Activated T-helper 1 cell treated with anti-CD3 and anti-CD28 coated beads, Interleukin-2, amount 50 U/mL, for 16 hours (primary cell): ENCODE results near the gene ANKH.
"Not testable (repeated sequence)": the region's sequence is repeated elsewhere in the genome, so short reads cannot be mapped to it uniquely, and the experiment has no call there.

ENCODE experiments used
- DNase-seq, 2 donors: peaks; one replicate each; pipeline ENCODE4 v3.0.0-alpha.2; 2020; ENCODE audit warnings: low read depth in 1 of 2, low spot score in 1 of 2

ANKH gene

DNA sequence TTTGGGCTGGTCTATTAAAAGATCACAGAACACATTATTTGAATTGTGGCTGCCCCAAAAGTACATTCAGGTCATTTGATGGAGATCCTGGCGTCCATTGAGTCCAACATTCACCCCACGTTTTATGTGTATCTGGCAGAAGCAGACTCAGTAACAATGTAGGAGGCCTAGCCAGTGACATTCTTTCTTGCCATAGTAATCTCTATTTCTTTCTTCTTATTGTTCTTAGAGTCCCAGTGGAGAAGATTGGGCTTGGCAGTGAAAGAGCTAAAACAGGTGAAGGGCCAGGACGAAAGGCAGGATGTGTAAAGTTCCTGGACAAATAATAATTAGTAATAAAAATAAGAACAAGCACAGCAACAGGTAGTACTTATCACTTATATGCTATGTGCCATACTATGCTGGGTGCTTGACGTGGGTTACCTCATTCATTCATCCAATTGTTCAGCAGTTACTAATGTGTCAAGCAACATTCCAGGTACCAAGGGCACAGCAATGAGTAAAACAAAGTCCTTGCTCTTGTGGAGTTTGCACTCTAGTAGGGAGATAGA lies 12.6 kb upstream of the ANKH start:
- DNase-seq = no peak

GRCh38 chr5:14882658-14883580 lies 11.3 kb upstream of the ANKH start:
- no peak for DNase-seq

GRCh38 chr5:14881826-14882225 lies 10.2 kb upstream of the ANKH start:
- DNase-seq = no peak

- no peak for DNase-seq
These were observed 9.1 kb upstream of the ANKH start for GRCh38 chr5:14880688-14881087.

- DNase-seq = no peak
These were observed 8.5 kb upstream of the ANKH start for GRCh38 chr5:14879937-14880589.

DNA sequence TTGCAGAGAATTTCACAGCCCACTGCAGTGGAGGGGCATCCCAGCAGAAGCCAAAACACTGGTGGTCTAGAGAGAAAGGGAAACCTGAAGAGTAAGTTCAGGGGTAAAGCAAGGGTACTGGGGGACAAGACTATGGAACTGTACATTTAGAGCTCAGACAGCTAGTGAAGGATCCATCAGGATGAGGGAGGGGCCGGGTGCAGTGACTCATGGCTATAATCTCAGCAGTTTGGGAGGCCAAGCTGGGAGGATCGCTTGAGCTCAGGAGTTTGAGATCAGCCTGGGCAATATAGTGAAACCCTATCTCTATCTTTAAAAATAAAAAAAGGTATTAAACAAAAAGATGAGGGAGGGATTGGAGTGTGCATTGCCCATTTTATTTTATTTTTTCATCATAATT lies 7.8 kb upstream of the ANKH start:
- DNase-seq = no peak

DNA sequence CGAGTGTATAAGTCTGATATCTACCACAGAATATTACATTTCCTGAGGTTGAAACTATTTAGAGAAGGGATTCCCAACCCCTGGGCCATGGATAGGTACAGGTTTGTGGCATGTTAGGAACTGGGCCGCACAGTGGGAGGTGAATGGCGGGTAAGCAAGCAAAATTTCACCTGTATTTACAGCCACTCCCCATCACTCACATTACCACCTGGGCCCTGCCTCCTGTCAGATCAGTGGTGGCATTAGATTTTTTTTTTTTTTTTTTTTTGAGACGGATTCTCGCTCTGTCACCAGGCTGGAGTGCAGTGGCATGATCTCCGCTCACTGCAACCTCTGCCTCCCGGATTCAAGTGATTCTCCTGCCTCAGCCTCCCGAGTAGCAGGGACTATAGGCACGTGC lies 6.6 kb upstream of the ANKH start:
- not testable (repeated sequence) for DNase-seq

DNA sequence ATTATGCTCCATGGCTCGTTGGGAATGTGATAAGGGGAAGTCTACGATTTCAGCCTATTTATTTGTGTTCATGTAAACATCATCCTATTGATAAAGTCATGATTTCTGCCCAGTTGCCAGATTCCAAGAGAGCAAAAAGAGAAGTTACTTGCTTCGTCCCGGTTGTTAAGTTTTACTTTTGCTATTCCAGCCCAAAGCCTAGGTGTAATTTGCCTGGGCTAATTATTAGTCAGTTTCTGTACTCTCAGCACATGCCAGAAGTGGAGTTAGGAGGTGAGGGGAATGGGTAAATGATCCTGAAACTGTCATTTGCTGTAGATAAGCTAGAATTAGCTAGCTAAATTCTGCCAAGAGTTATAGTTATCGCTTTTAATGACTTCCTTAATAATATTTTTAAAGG lies 4.5 kb upstream of the ANKH start:
- DNase-seq = no peak

DNA sequence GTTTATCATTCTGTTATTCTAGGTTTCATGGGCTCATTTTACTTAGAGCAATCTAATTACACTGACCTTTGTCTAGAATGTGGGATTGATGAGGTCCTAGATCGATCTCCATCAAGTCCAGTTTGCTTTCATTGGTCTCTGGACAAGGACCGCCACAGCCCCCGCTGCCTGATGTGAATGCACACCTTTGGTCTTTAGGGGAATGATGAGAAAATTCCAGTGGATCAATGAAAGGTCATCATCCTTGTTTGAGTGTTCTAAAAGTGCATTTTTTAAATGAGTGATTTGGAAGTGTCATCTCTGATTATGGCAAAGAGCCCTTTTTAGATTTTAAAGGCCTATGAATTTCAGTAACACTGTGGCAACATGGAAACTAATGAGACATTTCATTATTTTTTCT lies 2.2 kb upstream of the ANKH start:
- DNase-seq = no peak

GRCh38 chr5:14873093-14873492 lies 1.5 kb upstream of the ANKH start:
- no peak for DNase-seq

DNA sequence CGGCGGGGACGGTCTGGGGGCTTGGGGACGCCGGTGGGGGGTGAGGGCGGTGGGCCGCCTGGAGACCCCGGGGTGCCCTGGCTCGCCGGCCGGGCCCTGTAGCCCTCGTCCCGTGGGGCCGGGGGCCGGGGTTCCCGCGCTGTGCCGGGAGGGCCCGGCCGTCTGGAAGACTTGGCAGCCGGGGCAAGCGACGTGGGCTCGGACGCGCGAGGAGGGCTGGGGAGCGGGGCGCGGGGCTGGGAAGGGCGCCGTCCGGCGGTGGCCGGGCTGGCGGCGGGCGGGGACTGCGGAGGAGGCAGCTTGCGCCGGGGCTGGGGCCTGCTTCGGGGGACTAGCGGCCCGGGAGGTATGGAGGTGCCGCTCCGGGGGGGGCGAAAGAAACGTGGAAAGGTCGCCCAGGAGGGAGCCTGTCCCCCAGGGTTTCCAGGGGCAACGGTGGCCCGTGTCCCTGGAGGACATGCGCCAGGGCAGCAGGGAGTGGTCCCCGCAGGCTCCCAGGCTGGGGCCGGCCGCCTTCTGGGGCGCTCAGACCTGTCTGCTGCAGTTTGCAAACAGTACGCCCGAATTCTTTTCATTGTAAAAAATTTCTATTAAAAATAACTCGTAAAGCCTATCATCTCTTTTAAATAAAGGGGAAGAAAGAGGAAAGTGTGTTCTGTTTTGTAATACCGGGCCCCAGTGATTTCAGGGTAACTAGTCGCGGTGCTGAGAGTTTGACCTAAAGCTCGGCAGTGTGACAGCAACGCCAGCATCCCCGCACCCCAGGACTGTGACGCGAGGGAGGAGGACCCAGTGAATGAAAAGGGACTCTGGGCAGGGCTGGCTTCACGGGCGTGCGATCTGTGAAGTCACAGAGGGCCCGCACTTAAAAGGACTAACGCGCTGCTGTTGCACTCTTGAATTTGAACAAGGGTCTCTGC lies 752 bp upstream of the ANKH start:
- peak; percentile 24 to 39 for DNase-seq

DNA sequence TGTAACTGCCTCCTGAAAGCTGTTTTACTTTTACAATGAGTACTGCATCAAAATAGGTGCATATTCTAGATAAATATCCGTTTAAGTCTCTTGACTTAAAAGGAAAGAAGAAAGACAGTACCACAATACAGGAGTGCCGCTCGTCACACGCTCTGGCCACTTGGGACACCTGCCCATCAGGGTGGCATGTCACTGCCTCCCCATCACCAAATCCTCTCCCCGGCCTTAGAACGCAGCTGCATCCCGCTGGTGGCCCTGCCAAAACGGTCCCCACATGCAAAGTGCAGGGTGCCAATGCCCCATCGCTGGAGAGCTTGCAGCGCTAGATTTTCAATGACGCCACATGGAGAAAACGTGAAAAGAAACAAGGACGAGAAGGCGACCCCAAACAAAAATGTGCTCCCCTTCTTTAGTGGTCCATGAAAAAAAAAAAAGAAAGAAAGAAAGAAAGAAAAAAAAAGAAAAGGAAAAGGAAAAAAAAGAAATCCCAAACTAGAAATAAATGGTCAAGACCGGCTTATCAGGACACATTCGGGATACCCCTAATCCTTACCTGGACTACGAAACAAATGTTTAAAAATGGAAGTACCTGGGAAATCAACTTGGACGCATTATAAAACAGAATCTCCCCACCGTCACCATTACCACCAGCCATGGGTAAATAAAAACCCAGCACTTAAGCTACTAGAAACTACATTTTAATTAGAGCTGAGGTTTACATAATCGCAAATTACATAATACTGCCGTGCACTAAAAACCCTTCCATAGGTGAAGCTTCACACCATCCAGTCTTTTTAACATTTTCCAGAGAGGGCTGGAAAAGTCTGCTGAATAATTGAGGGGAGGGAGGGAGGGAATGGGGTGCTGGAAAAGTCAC lies 1.0 kb downstream of the ANKH start:
- peak; percentile 6 to 50 for DNase-seq

GRCh38 chr5:14869668-14870164 lies 1.9 kb downstream of the ANKH start:
- peak in 1 of 2 donors; percentile 4 for DNase-seq

- no peak for DNase-seq
These were observed 2.3 kb downstream of the ANKH start for GRCh38 chr5:14869233-14869632.

DNA sequence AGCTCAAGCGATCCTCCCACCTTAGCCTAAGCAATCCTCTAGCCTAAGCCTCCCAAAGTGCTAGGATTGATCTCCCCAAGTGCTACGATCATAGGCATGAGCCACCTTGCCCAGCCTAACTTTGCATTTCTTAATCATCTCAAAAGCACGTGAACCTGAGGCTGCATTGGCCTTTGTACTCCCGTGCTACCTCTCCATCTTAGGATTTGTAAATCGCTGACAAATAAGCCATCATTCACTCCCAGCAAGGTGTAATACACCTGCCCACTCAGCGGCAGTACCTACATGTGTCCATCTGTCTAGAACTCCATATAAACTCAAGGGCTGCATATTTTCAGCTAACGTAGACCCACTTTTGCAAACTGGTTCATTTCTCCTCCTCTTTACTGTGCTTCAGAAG lies 2.8 kb downstream of the ANKH start:
- no peak for DNase-seq

- no peak for DNase-seq
These were observed 7.3 kb downstream of the ANKH start for GRCh38 chr5:14864181-14864812.

DNA sequence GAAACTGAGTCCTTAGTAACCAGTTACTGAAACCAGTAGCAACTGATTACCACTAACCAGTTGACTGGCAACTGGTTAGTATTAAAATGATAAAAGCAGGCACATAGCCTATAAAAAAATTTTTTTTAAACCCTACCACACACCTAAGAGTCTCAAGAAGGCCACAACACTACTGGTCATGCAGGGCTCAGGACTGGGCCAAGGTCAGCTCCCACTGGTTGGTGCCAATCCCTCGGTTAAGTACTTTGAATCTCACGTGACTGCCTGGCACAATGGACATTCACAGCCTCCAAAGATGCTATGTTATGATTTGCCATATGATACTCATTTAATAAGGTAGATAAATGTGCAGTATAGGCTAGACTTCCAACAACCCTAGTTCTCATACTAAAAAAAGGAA lies 8.5 kb downstream of the ANKH start:
- no peak for DNase-seq

DNA sequence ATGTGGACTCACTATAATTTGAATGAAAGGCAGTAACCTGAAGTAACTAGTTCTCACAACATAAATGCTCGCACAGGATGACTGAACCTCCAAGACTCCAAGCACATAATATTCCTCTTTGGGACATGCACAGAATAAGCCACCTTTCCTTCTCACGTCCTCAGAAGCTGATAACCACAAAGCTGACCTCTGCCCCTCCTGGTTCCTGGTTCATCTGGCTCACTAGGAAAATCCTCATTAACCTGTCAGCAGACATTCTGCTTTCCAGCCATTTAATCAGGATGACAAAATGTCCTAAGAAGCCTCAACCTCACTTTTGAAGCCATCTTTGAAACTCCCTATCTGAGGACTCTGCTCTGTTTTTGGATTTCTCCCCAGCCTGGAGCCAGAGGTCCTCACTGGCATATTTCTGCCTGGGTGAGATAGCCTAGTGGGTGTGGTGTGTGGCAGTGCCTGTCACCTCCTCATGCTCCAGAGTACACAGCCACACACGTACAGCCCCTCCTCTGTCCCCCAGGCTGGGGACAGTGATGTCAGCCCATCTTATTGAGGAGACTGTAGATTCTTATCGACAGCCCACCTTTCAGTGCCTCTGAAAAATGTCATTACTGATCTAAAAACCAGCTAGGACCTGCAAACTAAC lies 10.3 kb downstream of the ANKH start:
- no peak for DNase-seq

- no peak for DNase-seq
These were observed 11.6 kb downstream of the ANKH start for GRCh38 chr5:14859980-14860379.
